Retinal pigment epithelial cell (primary cell): ENCODE measurements around the gene SLC28A3.
A peak's percentile ranks its signal among the peaks of the same experiment; 100 is the strongest.

Experiments used
- DNase-seq: peaks from one replicate; pipeline ENCODE4 v3.0.0-alpha.2; 2010; ENCODE audit warnings: low read depth
- H3K4me3 ChIP-seq: 2 replicates; pipeline ENCODE4 v1.5.1; 2011; ENCODE audit warnings: mild to moderate bottlenecking, low read length, control low read depth, moderate library complexity
- CTCF ChIP-seq: conservative IDR thresholded peaks from 2 replicates; pipeline ENCODE4 v1.5.1; 2011; ENCODE audit warnings: low read depth, low read length, control low read depth, inconsistent platforms

The SLC28A3 gene

GRCh38 chr9:84303061-84303460, 37.5 kb downstream of the SLC28A3 start:
- no peak overlapping the region for H3K4me3 ChIP-seq
- TF ChIP-seq CTCF = no peak
- DNase-seq = no peak

GRCh38 chr9:84301851-84302250, 38.7 kb downstream of the SLC28A3 start:
- no peak for TF ChIP-seq CTCF
- no peak for DNase-seq
- no peak overlapping the region for H3K4me3 ChIP-seq

- H3K4me3 ChIP-seq = no peak overlapping the region
- DNase-seq = no peak
Observed at GRCh38 chr9:84300271-84300670, 40.3 kb downstream of the SLC28A3 start.

GRCh38 chr9:84297162-84297821, 43.3 kb downstream of the SLC28A3 start:
- DNase-seq = no peak
- no peak overlapping the region for H3K4me3 ChIP-seq
- no peak for TF ChIP-seq CTCF

More at GRCh38 chr9:84300271-84300670, 40.3 kb downstream of the SLC28A3 start:
- no peak for TF ChIP-seq CTCF

GRCh38 chr9:84296146-84296843, 44.3 kb downstream of the SLC28A3 start:
- TF ChIP-seq CTCF = no peak
- no peak overlapping the region for H3K4me3 ChIP-seq
- DNase-seq = no peak

GRCh38 chr9:84294241-84294950, 46.2 kb downstream of the SLC28A3 start:
- DNase-seq = no peak
- peak; percentile 34 for TF ChIP-seq CTCF
- no peak overlapping the region for H3K4me3 ChIP-seq
